HepG2 (cell line): ENCODE data around the gene SHLD1. TPM values are rescaled to one million over a fixed set of nuclear protein-coding genes. Genes with fewer than 3 reads are reported as not detected.

Experiments
- CEBPG ChIP-seq: IDR thresholded peaks from 2 replicates; pipeline ENCODE4 v1.6.1; 2016
- HOXA7 ChIP-seq: sonication (generic); formaldehyde crosslinking; IDR thresholded peaks from 2 replicates; pipeline ENCODE4 v1.8.1; 2022; ENCODE audit warnings: mild to moderate bottlenecking, missing genetic modification reagents, moderate library complexity
- NAIF1 ChIP-seq: sonication (generic); formaldehyde crosslinking; IDR thresholded peaks from 2 replicates; pipeline ENCODE4 v1.5.0; 2020; ENCODE audit warnings: mild to moderate bottlenecking, missing genetic modification reagents, borderline replicate concordance
- NFE2L2 ChIP-seq: fragments of 150-350 bp; IDR thresholded peaks from 2 replicates; pipeline ENCODE4 v1.6.1; 2014; ENCODE audit warnings: low read length
- PHF20 ChIP-seq: sonication (generic); formaldehyde crosslinking; IDR thresholded peaks from 2 replicates; pipeline ENCODE4 v1.5.0; 2020; ENCODE audit warnings: mild to moderate bottlenecking, missing genetic modification reagents
- SKI ChIP-seq: fragments of 450-650 bp; IDR thresholded peaks from one replicate; pipeline ENCODE4 v1.6.1; 2018; ENCODE audit warnings: mild to moderate bottlenecking; ENCODE audit not compliant: partially characterized antibody
- ZBTB42 ChIP-seq: sonication (generic); formaldehyde crosslinking; IDR thresholded peaks from 2 replicates; pipeline ENCODE4 v1.5.0; 2020; ENCODE audit warnings: mild to moderate bottlenecking, missing genetic modification reagents
- ZFP41 ChIP-seq: sonication (generic); formaldehyde crosslinking; IDR thresholded peaks from 2 replicates; pipeline ENCODE4 v1.4.0; 2020; ENCODE audit warnings: mild to moderate bottlenecking, missing genetic modification reagents, borderline replicate concordance
- ZIK1 ChIP-seq: sonication (generic); formaldehyde crosslinking; IDR thresholded peaks from 2 replicates; pipeline ENCODE4 v1.5.0; 2020; ENCODE audit warnings: mild to moderate bottlenecking, low read depth, missing genetic modification reagents, borderline replicate concordance
- ZNF180 ChIP-seq: sonication (generic); formaldehyde crosslinking; IDR thresholded peaks from 2 replicates; pipeline ENCODE4 v1.4.0; 2020; ENCODE audit warnings: low read depth, missing genetic modification reagents, borderline replicate concordance
- ZNF24 ChIP-seq: fragments of 450-650 bp; IDR thresholded peaks from 2 replicates; pipeline ENCODE4 v1.6.1; 2017; ENCODE audit warnings: antibody characterized with exemption, mild to moderate bottlenecking
- ZNF44 ChIP-seq: sonication (generic); formaldehyde crosslinking; IDR thresholded peaks from 2 replicates; pipeline ENCODE4 v1.5.1; 2020; ENCODE audit warnings: mild to moderate bottlenecking, missing genetic modification reagents
- ZNF761 ChIP-seq: sonication (generic); formaldehyde crosslinking; conservative IDR thresholded peaks from 2 replicates; pipeline ENCODE4 v1.4.0; 2020; ENCODE audit warnings: mild to moderate bottlenecking, missing genetic modification reagents
- polyA plus RNA-seq, 8 experiments: library from polyadenylated mRNA; depleted of rRNA in 3 of 8; stranded (reverse) in 7 of 8; unstranded in 1 of 8; fragments of >200 nt; fragmentation: Illumina TruSeq in 4 of 8; extraction: Trizol in 4 of 8; gene quantifications; 2 replicates each; pipeline versions ENCODE4 v1.2.1 to v1.2.3, GENCODE V29; 2011 to 2016; ENCODE audit warnings: low read depth in 4 of 8, missing spikeins in 1 of 8, mixed read lengths in 1 of 8; ENCODE audit not compliant: insufficient read depth in 1 of 8
- total RNA-seq, 5 experiments: library from RNA; depleted of rRNA; stranded (reverse); fragments of >200 nt; fragmentation: Illumina TruSeq; extraction: Trizol; gene quantifications; 2 replicates each; pipeline ENCODE4 v1.2.3, GENCODE V29; 2016; ENCODE audit warnings: low read depth in 1 of 5
- TF ChIP-seq, protein P1 (sequence below): sonication (generic); formaldehyde crosslinking; IDR thresholded peaks from 2 replicates; pipeline ENCODE4 v1.5.1; 2020; ENCODE audit warnings: missing genetic modification reagents, mild to moderate bottlenecking, borderline replicate concordance
- TF ChIP-seq, protein P2 (sequence below): sonication (generic); formaldehyde crosslinking; conservative IDR thresholded peaks from 2 replicates; pipeline ENCODE4 v1.8.0; 2022; ENCODE audit warnings: low read depth, missing genetic modification reagents
- TF ChIP-seq, protein P3 (sequence below): sonication (generic); formaldehyde crosslinking; IDR thresholded peaks from 2 replicates; pipeline ENCODE4 v1.4.0; 2020; ENCODE audit warnings: mild to moderate bottlenecking, missing genetic modification reagents
- TF ChIP-seq, protein P4 (sequence below): sonication (generic); formaldehyde crosslinking; IDR thresholded peaks from 2 replicates; pipeline ENCODE4 v1.8.0; 2022; ENCODE audit warnings: mild to moderate bottlenecking, missing genetic modification reagents

Gene SHLD1
- total and polyA plus RNA-seq, 2 of the 13 experiments (the other 11 are each of a cell fraction or from before 2014, with no cell fraction given) = 8.9 to 10.0 TPM

DNA sequence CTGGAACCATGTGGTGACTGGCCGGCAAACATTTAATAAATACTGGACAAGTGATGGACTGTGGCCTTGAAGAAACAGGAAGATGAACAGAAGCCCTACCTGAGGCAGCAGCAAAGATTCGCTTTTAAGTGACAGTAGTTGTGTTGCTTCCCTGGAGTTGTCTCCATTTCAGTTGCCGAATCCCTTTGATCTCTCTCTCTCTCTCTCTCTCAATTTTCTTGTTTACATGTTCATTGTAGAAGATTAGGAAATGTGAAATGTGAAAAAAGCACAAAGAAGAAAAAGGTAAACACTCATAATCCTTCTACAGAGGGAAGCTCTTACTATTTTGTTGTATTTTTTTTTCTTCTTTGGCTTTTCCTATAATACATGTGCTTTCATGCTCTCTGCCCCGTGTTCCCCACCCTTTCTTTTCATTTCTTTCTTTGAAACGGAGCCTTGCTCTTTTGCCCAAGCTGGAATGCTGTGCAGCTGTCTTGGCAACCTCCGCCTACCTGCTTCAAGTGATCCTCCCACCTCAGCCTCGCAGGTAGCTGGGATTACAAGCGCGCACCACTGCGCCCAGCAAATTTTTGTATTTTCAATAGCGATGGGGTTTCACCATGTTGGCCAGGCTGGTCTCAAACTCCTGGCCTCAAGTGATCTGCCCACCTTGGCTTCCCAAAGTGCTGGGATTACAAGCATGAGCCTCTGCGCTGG, 81.5 kb downstream of the SHLD1 start (continued):
- TF ChIP-seq NFE2L2 (no peak), CEBPG (CRISPR knock-in tag) (peak; percentile 9; the same call in 1 of the 2 replicates), NAIF1 (CRISPR knock-in tag) (no peak), ZBTB42 (no peak), ZFP41 (no peak), ZIK1 (CRISPR knock-in tag) (no peak), ZNF761 (CRISPR knock-in tag) (no peak), SKI (no peak), HOXA7 (no peak), ZNF24 (no peak), ZNF44 (CRISPR knock-in tag) (no peak), ZNF180 (CRISPR knock-in tag) (no peak), PHF20 (CRISPR knock-in tag) (no peak)
- TF ChIP-seq, protein P1, sequence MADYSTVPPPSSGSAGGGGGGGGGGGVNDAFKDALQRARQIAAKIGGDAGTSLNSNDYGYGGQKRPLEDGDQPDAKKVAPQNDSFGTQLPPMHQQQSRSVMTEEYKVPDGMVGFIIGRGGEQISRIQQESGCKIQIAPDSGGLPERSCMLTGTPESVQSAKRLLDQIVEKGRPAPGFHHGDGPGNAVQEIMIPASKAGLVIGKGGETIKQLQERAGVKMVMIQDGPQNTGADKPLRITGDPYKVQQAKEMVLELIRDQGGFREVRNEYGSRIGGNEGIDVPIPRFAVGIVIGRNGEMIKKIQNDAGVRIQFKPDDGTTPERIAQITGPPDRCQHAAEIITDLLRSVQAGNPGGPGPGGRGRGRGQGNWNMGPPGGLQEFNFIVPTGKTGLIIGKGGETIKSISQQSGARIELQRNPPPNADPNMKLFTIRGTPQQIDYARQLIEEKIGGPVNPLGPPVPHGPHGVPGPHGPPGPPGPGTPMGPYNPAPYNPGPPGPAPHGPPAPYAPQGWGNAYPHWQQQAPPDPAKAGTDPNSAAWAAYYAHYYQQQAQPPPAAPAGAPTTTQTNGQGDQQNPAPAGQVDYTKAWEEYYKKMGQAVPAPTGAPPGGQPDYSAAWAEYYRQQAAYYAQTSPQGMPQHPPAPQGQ = no peak
- TF ChIP-seq, protein P2, sequence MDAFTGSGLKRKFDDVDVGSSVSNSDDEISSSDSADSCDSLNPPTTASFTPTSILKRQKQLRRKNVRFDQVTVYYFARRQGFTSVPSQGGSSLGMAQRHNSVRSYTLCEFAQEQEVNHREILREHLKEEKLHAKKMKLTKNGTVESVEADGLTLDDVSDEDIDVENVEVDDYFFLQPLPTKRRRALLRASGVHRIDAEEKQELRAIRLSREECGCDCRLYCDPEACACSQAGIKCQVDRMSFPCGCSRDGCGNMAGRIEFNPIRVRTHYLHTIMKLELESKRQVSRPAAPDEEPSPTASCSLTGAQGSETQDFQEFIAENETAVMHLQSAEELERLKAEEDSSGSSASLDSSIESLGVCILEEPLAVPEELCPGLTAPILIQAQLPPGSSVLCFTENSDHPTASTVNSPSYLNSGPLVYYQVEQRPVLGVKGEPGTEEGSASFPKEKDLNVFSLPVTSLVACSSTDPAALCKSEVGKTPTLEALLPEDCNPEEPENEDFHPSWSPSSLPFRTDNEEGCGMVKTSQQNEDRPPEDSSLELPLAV (CRISPR knock-in tag) = no peak
- TF ChIP-seq, protein P3, sequence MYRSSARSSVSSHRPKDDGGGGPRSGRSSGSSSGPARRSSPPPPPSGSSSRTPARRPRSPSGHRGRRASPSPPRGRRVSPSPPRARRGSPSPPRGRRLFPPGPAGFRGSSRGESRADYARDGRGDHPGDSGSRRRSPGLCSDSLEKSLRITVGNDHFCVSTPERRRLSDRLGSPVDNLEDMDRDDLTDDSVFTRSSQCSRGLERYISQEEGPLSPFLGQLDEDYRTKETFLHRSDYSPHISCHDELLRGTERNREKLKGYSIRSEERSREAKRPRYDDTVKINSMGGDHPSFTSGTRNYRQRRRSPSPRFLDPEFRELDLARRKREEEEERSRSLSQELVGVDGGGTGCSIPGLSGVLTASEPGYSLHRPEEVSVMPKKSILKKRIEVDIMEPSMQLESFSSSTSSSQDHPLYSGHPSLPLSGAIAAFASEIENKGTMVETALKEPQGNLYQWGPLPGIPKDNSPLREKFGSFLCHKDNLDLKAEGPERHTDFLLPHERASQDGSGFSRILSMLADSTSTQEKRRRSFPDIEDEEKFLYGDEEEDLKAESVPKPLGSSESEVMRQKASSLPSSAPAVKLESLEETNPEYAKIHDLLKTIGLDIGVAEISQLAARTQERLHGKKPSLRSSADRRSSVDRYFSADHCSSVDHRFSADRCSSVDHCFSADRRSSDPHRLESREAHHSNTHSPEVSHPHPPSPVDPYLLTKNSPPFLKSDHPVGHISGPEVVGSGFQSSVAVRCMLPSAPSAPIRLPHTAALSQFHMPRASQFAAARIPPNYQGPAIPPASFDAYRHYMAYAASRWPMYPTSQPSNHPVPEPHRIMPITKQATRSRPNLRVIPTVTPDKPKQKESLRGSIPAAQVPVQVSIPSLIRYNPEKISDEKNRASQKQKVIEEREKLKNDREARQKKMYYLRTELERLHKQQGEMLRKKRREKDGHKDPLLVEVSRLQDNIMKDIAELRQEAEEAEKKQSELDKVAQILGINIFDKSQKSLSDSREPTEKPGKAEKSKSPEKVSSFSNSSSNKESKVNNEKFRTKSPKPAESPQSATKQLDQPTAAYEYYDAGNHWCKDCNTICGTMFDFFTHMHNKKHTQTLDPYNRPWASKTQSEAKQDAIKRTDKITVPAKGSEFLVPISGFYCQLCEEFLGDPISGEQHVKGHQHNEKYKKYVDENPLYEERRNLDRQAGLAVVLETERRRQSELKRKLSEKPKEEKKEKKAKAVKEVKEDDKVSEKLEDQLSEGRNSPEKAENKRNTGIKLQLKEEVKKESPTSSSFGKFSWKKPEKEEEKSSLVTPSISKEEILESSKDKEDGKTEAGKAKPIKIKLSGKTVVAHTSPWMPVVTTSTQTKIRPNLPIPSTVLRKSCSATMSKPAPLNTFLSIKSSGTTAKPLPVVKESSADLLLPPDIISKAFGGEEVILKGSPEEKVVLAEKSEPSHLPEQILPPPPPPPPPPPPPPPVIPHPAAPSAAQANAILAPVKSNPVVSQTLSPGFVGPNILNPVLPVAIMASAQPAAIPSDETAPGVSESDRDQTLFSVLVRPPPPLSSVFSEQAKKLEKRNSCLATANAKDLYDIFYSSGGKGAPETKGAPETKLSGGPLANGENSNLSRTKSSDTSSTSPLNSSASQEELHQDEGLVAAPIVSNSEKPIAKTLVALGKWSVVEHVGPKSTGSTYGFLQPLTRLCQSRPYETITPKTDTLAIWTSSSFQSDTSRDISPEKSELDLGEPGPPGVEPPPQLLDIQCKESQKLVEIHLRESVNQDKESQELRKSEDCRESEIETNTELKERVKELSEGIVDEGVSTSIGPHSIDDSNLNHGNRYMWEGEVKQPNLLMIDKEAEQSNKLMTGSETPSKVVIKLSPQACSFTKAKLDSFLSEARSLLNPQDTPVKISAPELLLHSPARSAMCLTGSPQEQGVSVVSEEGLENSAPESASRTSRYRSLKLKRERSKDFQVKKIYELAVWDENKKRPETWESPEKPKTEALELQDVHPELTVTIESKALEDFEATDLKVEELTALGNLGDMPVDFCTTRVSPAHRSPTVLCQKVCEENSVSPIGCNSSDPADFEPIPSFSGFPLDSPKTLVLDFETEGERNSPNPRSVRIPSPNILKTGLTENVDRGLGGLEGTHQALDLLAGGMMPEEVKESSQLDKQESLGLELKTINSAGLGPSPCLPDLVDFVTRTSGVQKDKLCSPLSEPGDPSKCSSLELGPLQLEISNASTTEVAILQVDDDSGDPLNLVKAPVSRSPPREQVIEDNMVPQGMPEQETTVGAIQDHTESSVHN (CRISPR knock-in tag) = no peak
- TF ChIP-seq, protein P4, sequence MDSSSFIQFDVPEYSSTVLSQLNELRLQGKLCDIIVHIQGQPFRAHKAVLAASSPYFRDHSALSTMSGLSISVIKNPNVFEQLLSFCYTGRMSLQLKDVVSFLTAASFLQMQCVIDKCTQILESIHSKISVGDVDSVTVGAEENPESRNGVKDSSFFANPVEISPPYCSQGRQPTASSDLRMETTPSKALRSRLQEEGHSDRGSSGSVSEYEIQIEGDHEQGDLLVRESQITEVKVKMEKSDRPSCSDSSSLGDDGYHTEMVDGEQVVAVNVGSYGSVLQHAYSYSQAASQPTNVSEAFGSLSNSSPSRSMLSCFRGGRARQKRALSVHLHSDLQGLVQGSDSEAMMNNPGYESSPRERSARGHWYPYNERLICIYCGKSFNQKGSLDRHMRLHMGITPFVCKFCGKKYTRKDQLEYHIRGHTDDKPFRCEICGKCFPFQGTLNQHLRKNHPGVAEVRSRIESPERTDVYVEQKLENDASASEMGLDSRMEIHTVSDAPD (CRISPR knock-in tag) = no peak
